GM18867 (cell line): Measurements from ENCODE around the gene DRD4.
A peak's percentile ranks its signal among the peaks of the same experiment; 100 is the strongest.

Experiments
- ATAC-seq: cut with Tn5 transposase; IDR thresholded peaks from one replicate; pipeline ENCODE4 v1.9.1; 2021; ENCODE audit warnings: mild to moderate bottlenecking, moderate library complexity; ENCODE audit not compliant: unreplicated experiment

Gene DRD4

DNA sequence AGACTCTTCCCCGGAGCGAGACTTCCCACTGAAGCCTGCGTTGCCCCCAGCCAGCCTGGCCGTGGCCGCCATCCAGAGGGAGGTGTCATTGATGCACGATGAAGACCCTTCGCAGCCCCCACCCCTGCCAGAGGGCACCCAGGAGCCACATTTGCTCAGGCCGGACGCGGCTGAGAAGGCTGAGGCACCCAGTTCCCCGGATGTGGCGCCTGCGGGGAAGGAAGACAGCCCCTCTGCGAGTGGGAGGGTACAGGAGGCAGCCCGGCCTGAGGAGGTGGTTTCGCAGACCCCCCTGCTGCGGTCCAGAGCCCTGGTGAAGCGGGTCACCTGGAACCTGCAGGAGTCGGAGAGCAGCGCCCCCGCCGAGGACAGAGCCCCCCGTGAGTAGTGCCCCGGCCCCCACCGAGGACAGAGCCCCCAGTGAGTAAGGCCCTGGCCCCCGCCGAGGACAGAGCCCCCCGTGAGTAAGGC, 27.7 kb upstream of the DRD4 start:
- no peak for ATAC-seq

DNA sequence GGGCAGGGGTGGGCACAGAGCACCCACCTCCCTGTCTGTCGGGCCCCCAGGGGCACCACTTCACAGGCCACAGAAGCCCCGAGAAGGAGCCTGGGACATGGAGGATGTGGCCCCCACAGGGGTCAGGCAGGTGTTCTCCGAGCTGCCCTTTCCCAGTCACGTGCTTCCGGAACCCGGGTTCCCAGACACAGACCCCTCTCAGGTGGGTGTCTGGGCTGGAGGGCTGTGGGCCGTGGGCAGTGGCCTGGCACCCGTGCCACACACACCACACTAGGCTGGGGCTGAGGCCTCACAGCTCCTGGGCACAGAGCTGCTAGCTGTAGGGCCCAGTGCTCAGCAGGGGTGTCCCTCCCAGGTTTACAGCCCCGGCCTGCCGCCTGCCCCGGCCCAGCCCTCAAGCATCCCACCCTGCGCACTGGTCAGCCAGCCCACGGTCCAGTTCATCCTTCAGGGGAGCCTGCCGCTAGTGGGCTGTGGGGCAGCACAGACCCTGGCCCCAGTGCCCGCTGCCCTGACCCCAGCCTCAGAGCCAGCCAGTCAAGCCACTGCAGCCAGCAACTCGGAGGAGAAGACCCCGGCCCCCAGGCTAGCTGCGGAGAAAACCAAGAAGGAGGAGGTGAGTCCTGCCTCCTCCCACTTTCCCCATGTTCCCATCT, 26.8 kb upstream of the DRD4 start:
- no peak for ATAC-seq

DNA sequence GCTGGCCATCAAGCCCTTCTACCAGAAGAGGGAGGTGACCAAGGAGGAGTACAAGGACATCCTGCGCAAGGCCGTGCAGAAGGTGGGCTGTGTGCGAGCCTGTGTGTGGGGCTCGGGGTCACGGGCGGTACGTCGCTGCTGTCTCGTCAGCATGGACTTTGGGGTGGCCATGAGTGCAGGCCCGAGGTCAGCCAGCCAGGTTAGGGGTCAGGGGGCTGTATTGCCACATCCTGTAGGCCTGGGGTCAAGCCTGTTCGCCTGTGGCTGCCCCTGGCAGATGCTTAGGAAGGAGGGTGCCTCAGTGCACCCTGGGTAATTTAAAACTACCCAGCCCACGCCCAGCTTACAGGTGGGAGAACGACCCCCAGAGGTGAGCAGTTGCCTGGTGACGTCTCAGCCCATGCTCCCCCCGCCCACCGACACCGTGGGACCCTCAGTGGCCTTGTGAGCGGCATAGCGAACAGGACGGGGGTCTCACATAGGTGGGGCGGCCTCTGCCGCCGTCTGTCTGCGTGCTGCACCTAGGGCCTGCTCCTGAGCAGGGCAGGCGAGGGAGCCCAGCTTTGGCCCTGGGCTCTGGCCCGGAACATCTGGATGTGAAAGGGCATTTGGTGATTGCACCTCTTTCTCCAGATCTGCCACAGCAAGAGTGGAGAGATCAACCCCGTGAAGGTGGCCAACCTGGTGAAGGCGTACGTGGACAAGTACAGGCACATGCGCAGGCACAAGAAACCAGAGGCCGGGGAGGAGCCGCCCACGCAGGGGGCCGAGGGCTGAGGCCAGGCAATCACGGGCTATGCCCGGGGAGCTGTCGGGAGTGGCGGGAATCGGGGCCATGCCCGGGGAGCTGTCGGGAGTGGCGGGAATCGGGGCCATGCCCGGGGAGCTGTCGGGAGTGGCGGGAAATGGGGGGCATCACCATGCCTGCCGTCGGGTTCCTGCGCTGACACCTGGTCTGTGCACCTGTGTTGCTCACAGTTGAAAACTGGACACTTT, 25.8 kb upstream of the DRD4 start:
- ATAC-seq: no peak

DNA sequence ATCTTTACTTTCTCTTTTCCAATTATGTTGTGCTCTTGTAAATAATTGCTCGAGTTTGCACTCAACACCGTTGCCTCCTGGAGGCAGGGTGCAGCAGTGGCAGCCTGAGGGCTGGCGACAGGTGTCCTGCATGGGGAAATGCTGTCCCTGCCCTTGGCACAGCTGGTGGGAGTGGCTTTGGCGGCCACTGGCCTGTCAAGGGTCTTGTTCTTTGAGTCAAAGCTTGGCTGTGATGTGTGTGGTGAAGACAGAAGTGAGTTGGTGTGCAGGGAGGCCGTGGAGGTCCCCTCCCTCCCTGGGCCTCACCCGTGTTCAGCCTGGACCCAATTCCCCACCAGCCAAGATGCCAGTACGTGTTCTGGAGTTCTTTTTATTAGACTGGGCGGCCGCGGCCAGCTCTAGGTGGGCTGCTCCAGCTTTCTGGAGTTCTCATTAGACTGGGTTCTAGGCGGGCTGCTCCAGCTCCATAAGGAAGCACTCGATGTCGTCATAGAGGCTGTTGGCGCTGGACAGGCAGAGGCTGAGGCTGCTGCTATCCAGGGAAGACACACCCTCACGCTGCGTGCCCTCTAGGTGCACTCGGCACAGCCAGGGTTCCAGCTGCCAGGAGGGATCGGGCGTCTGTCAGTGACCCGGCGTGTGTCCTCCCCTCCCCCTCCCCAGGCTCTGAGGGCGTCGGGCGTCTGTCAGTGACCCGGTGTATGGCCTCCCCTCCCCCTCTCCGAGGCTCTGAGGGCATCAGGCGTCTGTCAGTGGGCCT, 24.7 kb upstream of the DRD4 start:
- no peak for ATAC-seq

DNA sequence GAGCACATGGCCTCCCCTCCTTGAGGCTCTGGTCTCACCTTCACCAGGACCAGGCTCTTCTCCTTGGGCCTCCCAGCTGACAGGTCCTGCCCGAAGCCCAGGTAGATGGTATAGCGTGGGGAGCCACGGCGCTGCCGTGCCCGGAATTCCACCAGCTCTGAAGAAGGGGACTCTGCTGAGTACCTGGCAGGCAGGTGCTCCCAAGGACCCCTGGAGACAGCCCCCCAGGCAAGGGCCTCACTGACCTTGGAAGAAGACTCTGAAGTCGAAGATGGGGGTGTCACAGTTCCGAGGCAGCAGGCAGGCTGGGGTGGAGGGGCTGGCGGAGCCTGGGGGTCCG, 24.1 kb upstream of the DRD4 start:
- no peak for ATAC-seq

DNA sequence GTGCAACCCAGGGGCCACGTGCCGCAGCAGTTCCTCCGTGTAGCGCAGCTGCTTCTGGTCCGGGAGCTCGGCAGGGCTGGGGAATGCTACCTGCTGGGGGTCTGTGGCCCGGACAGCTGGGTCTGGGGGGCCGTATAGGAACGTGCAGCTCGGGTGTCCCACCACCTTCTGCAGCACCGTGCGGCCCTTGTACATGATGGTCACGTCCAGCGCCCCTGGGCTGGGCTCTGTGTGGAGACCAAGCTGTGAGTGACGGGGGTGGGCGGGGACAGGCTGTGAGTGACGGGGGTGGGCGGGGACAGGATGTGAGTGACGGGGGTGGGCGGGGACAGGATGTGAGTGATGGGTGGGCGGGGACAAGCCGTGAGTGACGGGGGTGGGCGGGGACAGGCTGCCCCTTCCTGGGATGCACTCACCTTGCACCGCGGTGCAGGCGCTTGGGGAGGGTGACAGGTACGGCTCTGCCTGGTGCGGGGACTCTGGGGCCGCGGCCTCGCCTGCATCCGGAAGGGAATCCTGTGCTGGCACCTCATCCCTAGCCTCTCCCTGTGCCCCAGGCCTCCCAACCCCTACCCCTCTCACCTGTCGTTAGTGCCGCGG, 23.6 kb upstream of the DRD4 start:
- ATAC-seq: no peak

DNA sequence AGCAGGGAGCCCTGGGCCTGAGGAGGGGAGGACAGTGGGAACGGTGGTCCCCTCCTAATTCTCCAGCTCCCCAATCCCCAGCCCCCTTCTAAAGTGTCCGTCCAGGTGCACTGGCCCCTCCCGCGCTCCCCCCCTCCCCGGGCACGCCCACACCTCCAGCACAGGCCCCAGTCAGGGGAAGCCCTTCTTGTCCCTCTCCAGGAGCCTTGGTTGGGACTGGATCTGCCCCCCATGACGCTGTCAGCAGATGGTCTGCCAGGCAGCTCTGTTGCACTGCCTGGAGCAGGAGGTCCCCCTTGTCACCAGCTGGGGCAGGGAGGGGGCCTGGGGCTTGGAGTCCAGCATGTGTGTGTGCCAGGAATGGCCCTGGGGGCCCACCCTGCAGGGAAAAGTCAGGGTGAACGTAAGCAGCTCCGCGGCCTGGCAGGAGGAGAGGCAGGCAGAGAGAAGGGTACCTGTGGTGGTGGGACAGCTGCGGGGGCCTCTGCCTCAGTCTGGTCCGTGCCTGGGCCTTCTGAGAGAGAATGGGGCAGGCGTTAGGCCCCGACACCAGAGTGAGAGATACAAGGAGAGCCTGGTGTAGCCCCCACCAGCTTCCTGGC, 22.9 kb upstream of the DRD4 start:
- no peak for ATAC-seq

DNA sequence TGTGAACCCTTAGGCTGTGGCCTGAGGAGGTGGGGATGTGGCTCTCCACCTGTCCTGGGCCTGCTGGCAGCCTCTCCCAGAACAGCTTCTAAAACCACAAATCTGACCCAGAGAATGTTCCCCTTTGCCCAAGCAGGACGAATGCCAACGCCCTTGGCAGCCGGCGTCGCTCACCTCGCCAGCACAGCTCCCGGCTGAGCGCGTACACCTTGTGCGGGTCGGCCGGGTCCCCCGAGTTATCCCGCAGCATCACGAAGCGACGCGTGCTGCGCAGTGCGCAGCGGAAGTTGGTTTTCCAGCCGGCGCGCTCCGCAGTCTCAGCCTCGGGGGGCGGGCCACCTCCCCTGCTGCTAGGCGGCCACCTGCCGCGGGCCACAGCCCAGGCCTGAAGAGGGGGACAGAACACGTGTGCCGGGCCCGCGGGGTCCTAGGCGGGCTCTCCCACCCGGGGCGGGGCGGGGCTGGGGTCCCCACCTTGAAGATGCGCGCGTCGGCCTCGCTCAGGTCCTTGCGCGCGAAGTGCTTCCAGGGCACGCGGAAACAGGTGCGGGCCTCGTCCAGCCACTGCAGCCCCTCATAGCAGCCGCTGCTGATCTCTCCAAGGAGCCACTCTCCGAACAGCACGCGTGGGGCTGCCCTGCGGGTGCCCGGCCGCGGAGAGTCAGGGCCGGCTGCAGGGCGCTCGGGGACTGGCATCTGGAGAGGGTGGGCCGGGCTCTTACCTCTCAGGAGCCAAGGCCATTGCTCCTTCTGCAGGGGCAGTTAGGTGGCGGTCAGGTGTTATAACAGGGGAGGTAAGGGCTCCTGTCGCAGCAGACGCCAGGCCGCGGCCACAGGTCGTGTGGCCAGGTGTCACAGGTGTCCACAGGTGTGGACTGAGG, 22.2 kb upstream of the DRD4 start:
- no peak for ATAC-seq

DNA sequence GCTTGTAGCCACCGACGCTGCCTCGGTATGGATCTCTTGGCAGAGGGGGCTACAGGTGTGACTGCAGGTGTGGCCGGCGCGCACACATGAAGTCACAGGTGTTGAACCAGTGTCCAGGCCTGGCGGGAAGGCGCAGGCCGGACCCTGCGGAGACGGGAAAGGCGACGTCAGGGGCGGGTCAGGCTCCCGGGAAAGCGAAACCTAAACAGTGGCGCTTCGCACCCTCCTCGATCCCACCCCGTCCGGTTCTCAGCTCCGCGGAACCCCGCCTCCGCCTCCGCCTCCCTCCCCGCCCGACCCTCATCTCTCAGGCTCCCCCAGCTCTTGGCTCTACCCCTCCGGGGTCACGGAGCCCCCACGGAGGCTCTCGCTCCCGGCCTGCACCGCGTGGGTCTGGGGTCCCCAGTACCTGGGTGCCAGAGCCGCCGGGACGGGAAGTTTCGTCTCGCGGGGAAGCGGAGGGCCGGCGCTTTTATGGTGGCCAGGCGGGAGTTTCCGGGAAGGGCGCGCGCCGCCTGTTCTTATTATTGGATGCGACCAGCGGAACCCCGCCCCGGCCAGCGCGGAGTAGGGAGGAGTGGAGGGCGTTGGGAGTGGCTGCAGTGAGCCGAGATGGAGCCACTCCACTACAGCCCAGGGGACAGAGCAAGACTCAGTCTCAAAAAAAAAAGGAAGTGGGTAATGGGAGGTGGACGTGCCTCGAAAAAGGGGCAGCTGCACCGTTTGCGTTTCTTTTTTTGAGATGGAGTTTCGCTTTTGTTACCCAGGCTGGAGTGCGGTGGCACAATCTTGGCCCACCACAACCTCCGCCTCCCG, 21.4 kb upstream of the DRD4 start, which contains the start of gene IRF7:
TSS of gene IRF7 (minus strand) at position 447 of the 816 bp plus-strand sequence. CDS start 586 bp downstream, outside the sequence.
- peak; percentile 70 for ATAC-seq

DNA sequence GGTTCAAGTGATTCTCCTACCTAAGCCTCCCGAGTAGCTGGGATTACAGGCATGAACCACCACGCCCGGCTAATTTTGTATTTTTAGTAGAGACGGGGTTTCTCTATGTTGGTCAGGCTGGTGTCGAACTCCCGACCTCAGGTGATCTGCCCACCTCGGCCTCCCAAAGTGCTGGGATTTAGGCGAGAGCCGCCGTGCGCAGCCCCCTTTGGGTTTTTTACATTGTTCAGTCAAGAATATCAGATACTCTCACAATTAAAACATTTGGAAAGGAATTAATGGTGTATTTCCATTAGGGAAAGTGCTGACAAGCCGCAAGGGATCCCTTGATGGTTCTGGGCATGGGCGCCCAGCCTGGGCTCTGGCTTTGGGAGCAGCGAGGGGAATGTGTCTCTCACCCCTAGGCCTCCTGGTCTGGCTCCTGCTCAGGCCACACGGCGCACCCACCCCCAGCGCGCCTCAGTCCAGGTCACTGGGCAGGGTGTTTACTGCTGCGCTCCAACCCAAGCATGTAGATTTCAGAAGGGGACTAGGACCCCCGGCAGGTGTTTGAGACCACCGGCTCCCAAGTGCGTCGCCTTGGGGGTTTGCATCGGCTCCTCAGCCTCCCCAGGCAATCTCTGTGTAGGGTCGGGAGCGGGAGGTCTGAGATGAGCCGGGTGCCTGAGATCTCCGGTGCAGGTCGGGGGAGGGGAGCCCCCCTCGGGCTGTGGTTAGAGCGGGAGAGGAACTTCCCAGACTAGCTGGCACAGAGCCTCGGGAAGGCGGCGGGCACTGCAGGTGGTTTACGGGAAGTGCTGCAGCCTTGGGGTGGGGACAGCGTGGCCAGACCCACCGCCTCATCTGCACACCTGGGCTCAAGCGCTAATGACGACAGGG, 20.5 kb upstream of the DRD4 start:
- no peak for ATAC-seq

DNA sequence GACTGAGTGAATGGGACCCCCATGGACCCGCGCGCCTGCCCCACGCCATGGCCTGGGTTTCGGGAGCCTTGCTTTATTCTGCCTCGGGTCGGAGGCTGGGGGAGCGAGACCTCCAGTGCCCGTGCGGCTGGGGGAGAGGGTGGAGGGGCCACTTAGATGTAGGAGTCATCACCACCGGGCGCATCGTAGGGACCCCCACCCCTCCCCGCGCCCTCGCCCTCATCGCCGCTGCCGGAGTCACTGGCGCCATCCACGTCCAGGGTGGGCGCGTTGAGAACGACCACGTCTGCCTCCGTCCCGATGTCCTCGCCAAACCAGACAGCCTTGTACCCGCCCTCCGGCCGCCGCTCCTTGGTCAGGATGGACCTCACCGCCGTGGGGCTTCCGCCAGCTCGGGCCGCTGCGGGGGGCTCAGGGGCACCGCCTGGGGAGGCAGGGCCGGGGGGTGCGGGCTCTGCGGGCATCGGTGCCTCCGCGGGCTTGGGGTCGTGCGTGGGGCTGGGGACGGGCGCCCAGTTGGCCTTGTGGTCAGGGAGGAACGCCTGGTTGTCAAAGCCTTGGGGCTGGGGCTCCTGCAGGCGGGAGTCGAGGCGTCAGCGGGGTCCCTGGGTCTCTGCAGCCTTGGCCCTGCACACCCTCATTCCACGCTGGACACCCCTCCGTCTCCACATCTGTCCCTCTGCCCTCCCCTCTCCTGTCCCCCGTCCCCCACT, 19.7 kb upstream of the DRD4 start:
- ATAC-seq: no peak

DNA sequence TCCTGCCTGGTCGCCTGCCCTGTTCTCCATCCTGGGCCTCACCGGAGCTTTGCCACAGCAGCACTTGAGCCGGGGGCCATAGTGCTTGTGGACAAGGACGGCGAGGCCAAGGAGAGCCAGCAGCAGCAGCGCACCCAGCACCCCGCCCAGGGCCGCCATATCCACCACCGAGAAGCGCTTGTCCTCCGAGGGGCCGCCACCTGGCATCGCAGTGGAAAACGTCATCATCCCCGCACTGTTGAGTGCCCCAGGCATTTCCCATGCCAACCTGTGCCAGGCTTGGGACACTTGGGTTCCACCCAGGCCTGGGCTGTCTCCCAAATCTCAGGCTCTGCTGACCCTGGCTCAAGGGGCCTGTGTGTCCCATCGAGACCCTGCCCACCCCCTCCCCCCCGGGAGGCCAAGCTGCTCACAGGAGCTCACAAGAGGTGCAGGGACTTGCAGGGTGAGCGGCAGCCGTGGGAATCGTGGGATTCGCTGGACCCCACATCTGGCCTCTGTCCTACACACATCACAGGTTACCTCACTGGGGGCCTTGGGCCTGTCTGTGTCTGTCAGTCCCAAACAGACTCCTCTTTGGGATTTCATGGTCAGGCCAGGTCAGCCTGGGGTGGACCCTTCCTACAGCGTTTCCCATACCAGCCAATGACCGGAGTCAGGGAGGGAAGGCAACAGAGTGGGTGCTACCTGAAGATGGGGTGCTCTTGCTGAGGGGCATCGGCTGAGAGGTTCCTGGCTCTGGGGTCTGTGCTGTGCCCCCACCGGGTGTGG, 19.0 kb upstream of the DRD4 start:
- no peak for ATAC-seq

DNA sequence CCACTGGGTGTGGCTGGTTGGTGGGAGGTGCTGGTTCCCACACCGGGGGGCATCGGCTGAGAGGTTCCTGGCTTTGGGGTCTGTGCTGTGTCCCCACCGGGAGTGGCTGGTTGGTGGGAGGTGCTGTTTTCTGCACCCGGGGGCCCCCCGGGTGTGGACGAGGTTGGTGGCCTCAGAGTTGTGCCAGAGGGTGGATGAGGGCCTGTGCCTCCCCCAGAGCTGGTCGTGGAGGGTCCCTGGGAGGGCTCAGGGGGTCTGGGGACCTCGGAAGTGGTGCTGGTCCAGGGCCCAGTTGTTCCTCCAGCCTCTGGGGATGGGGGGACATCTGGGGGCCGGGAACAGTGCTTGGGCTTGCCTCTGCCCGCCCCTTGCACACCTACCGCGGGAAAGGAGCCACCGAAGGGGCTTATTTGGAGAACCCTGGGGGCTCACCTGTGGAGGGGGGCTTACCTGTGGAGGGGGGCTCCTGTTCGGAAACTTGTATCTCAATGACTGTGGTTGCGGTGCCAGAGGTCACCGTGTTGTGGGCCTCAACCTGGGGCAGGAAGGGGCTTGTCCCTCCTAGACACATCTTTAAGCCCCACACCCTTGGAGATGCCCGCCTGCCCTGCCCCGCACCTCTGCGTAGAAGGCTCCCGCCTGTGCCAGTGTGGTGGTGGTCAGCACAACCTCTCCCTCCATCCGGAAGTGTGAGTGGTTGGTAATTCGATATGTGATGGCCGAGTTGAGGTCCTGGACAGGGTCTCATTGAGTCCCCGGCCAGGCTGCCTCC, 18.0 kb upstream of the DRD4 start:
- no peak for ATAC-seq

DNA sequence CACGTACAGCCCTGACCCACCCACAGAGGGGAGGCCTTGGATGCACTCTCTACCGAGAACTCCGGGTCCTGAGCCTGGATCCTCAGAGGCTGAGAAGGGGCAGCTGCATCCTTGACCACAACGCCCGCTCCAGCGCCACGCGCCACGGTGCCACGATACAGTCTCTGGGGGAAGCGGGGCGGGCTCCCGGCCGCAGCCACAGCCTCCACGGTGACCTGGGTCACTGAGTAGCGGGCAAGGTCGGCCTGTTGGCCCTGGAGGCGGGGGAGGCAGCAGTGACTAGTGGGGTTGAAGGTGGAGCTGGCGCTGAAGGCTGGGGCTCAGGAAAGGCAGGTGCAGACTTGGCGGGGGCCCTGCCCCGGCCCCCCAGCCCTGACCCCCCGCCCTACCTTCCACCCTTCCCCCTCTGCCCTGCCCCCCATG, 17.4 kb upstream of the DRD4 start:
- no peak for ATAC-seq

DNA sequence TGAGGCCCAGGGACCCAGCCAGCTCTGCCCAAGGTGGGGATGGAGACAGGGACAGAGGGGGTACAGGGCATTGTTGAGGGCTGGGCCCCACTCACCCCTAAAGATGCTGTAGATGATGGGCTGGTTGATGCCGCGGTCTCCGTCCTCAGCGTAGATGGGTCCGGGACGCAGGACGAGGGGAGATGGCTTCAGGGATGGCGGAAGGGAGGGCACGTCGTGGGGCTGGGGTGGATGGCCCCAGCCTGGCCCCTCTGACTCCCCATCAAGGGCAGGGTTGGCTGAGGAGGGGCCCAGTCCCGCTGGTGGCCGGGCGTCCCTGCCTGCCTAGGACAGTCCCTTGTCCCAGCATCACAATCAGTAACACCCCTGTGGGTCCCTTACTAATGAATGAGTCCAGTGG, 16.9 kb upstream of the DRD4 start:
- no peak for ATAC-seq
